Activated naive CD4-positive, alpha-beta T cell treated with anti-CD3 and anti-CD28 coated beads, Interleukin-2, amount 10 ng/mL, durations not matched to agents 7 days and 5 days (primary cell): Measurements from ENCODE around the gene CCER1.

Source experiments
- CTCF ChIA-PET: fragments of 350-600 bp; sonication (Branson Sonifier 250); formaldehyde crosslinking; loops from one replicate; lab custom pipeline; 2021; ENCODE audit warnings: antibody characterized with exemption; lab: Charles Lee
- DNase-seq: peaks from one replicate; pipeline ENCODE4 v3.0.0-alpha.2; 2020
- H3K27ac Mint-ChIP-seq: one replicate; pipeline ENCODE4 v1.8.0; 2021; ENCODE audit warnings: mild to moderate bottlenecking, moderate library complexity, mixed read lengths
- H3K27me3 Mint-ChIP-seq: one replicate; pipeline ENCODE4 v1.8.0; 2021; ENCODE audit warnings: mild to moderate bottlenecking, mixed read lengths
- H3K36me3 Mint-ChIP-seq: one replicate; pipeline ENCODE4 v1.8.0; 2021; ENCODE audit warnings: mixed read lengths
- H3K4me1 Mint-ChIP-seq: one replicate; pipeline ENCODE4 v1.8.0; 2021; ENCODE audit warnings: mixed read lengths
- H3K4me3 Mint-ChIP-seq: one replicate; pipeline ENCODE4 v1.8.0; 2021; ENCODE audit warnings: mild to moderate bottlenecking, moderate library complexity, mixed read lengths
- H3K9me3 Mint-ChIP-seq: one replicate; pipeline ENCODE4 v1.8.0; 2021; ENCODE audit warnings: mixed read lengths

The CCER1 gene

GRCh38 chr12:90979019-90979418 is 24.0 kb upstream of the CCER1 start:
- Mint-ChIP-seq H3K27me3 (no peaks in the 10 kb centered on the region), H3K36me3 (no peaks in the 10 kb centered on the region), H3K9me3 (no peaks in the 10 kb centered on the region), H3K4me3 (no peak overlapping the region), H3K4me1 (no peaks in the 10 kb centered on the region), H3K27ac (no peak overlapping the region)
- CTCF ChIA-PET: interaction anchor here (0.9 to 4.2 kb wide), 3 partner anchors 10 to 347 kb away, joined by 4 to 41 read pairs (median 4); no protein-coding TSS in a partner anchor
- DNase-seq: no peak

- CTCF ChIA-PET: interaction anchor here (0.6 to 4.2 kb wide), 5 partner anchors 9 to 347 kb away, joined by 4 to 41 read pairs (median 4); no protein-coding TSS in a partner anchor
- Mint-ChIP-seq H3K27ac (no peak overlapping the region), H3K9me3 (no peaks in the 10 kb centered on the region), H3K27me3 (no peaks in the 10 kb centered on the region), H3K36me3 (no peaks in the 10 kb centered on the region), H3K4me3 (no peak overlapping the region), H3K4me1 (no peaks in the 10 kb centered on the region)
- no peak for DNase-seq
Measured at GRCh38 chr12:90978117-90978770, 23.3 kb upstream of the CCER1 start.

- no peak for DNase-seq
- CTCF ChIA-PET: interaction anchor here (1.1 to 4.2 kb wide), 3 partner anchors 18 to 136 kb away, joined by 4 to 41 read pairs (median 5); no protein-coding TSS in a partner anchor
- Mint-ChIP-seq H3K4me3 (no peak overlapping the region), H3K27me3 (no peaks in the 10 kb centered on the region), H3K36me3 (no peaks in the 10 kb centered on the region), H3K9me3 (no peaks in the 10 kb centered on the region), H3K27ac (no peak overlapping the region), H3K4me1 (no peaks in the 10 kb centered on the region)
Measured at GRCh38 chr12:90977224-90977623, 22.2 kb upstream of the CCER1 start.

DNA sequence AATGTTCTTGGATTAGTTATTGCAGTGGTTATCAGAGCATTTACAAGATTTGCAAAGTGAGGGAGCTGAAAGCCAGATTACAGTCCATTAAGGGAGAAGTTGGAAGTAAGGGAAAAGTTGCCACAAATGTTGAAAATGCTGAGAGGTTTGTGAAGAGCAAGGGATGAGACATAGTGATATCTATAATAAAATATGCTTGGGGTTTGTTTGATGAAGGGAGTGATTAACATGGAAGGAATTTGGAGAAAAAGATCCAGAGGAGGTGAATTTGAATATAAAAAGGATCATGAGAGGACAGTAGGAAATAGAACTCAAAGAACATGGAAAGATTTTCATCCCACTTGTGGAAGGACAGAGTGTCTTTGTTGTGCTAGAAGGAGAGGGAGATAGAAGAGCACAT is 19.3 kb upstream of the CCER1 start:
- H3K27ac Mint-ChIP-seq: no peak overlapping the region
- CTCF ChIA-PET: no interaction called here

DNA sequence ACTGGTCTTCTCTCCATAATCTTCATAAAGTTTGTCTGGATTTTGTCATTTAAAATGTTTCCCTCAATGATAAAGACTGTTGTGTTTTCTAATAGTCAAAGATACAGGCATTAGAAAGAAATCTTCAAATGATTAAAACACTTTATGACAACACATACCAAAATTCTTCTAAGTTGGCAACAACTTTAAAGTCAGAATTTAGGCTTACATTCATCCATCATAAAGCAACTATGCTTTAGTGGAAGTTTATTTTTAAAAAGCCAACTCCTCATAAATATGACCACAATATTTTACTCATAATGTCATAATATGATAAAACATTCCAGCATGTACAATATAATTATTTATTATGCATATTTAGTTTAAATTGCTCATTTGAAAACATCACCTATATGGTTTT is 17.2 kb upstream of the CCER1 start:
- Mint-ChIP-seq H3K27ac (no peak overlapping the region), H3K4me3 (no peak overlapping the region)

More for the DNA sequence above, 19.3 kb upstream of the CCER1 start:
- DNase-seq: no peak
- Mint-ChIP-seq H3K4me1 (no peaks in the 10 kb centered on the region), H3K36me3 (no peaks in the 10 kb centered on the region), H3K4me3 (no peak overlapping the region), H3K9me3 (no peaks in the 10 kb centered on the region), H3K27me3 (no peaks in the 10 kb centered on the region)

GRCh38 chr12:90970911-90971310 is 15.9 kb upstream of the CCER1 start:
- Mint-ChIP-seq H3K4me1 (no peaks in the 10 kb centered on the region), H3K9me3 (no peaks in the 10 kb centered on the region), H3K27ac (no peak overlapping the region), H3K36me3 (no peaks in the 10 kb centered on the region), H3K4me3 (no peak overlapping the region), H3K27me3 (no peaks in the 10 kb centered on the region)
- DNase-seq: no peak
- CTCF ChIA-PET: interaction anchor here (0.6 kb wide), 1 partner anchor 10 kb away, joined by 3 read pairs; no protein-coding TSS in a partner anchor

More for the DNA sequence above, 17.2 kb upstream of the CCER1 start:
- CTCF ChIA-PET: no interaction called here
- Mint-ChIP-seq H3K36me3 (no peaks in the 10 kb centered on the region), H3K27me3 (no peaks in the 10 kb centered on the region), H3K9me3 (no peaks in the 10 kb centered on the region), H3K4me1 (no peaks in the 10 kb centered on the region)
- DNase-seq: no peak

DNA sequence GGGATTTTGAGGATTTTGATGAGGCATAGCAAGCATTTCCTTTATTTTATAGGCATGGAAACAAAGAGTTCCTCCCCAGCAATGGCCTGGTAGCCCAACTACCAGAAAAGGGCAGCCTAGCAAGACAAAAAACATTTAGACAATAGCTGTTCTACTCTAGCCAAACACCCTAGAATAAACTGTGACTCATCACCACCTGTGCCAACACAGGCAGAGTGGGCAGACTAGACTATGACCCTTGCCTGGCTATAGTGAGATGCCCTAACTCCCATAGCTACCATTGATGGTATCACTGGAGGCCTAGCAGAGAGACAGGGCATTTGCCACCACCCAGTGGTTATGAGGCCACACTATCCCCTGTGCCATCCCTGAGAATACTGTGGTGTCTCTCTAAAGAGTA is 15.5 kb upstream of the CCER1 start:
- no peak overlapping the region for H3K4me3 Mint-ChIP-seq
- H3K27ac Mint-ChIP-seq: no peak overlapping the region
- no peaks in the 10 kb centered on the region for H3K9me3 Mint-ChIP-seq
- H3K27me3 Mint-ChIP-seq: no peaks in the 10 kb centered on the region
- H3K4me1 Mint-ChIP-seq: no peaks in the 10 kb centered on the region
- no peaks in the 10 kb centered on the region for H3K36me3 Mint-ChIP-seq
- CTCF ChIA-PET: interaction anchor here (1.0 kb wide), 1 partner anchor 139 kb away, joined by 4 read pairs; no protein-coding TSS in a partner anchor
- no peak for DNase-seq

GRCh38 chr12:90969851-90970250 is 14.9 kb upstream of the CCER1 start:
- H3K36me3 Mint-ChIP-seq: no peaks in the 10 kb centered on the region
- no peak for DNase-seq
- no peak overlapping the region for H3K4me3 Mint-ChIP-seq
- no peaks in the 10 kb centered on the region for H3K4me1 Mint-ChIP-seq
- no peak overlapping the region for H3K27ac Mint-ChIP-seq
- H3K9me3 Mint-ChIP-seq: no peaks in the 10 kb centered on the region
- H3K27me3 Mint-ChIP-seq: no peaks in the 10 kb centered on the region
- CTCF ChIA-PET: interaction anchor here (1.0 to 1.1 kb wide), 2 partner anchors 10 to 139 kb away, joined by 3 to 4 read pairs; no protein-coding TSS in a partner anchor

DNA sequence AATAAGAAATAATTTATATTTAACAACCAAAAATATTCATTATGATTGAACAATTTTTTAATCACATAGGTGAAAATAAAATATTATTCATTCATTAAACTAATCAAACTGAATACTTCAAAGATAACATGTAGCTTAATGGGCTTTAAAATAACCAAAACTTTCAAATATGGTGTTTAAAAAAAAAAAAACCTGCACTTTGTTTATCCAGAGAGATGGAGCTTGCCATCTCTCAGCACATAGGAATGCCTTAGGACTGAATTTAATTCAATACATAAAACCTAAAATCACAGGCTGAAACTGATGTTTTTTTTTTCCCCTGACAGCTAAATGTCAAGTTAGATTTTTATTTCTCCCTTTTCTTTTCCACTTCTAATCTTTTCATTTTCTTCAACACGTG is 14.4 kb upstream of the CCER1 start:
- Mint-ChIP-seq H3K4me3 (no peak overlapping the region), H3K4me1 (no peaks in the 10 kb centered on the region), H3K36me3 (no peaks in the 10 kb centered on the region), H3K27me3 (no peaks in the 10 kb centered on the region), H3K27ac (no peak overlapping the region), H3K9me3 (no peaks in the 10 kb centered on the region)
- CTCF ChIA-PET: interaction anchor here (1.1 to 1.2 kb wide), 2 partner anchors 9 to 10 kb away, joined by 3 to 4 read pairs; no protein-coding TSS in a partner anchor
- no peak for DNase-seq

- H3K27me3 Mint-ChIP-seq: no peaks in the 10 kb centered on the region
Measured at GRCh38 chr12:90965204-90965603, 10.2 kb upstream of the CCER1 start.

DNA sequence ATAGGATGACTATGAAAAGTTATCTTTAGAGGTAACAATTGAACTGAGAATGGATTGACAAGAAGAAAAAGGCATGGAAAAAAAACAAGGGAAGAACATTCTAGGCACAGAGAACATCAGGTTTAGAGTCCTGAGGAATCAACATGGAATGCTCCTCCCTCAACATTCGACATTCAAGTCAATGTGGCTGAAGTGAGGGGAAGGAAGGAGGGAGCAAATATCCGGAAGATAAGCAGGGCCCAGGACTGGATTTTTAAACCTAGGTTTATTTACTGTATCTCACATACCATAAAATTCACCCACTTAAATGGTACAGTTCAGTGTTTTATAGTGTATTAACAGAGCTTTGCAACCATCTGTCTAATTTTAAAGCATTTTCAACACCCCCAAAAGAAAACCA is 9.6 kb upstream of the CCER1 start:
- Mint-ChIP-seq H3K4me1 (no peaks in the 10 kb centered on the region), H3K4me3 (no peak overlapping the region), H3K27me3 (no peaks in the 10 kb centered on the region), H3K27ac (no peak overlapping the region), H3K9me3 (no peaks in the 10 kb centered on the region), H3K36me3 (no peaks in the 10 kb centered on the region)
- CTCF ChIA-PET: no interaction called here
- no peak for DNase-seq

More at GRCh38 chr12:90965204-90965603, 10.2 kb upstream of the CCER1 start:
- Mint-ChIP-seq H3K4me3 (no peak overlapping the region), H3K4me1 (no peaks in the 10 kb centered on the region), H3K9me3 (no peaks in the 10 kb centered on the region), H3K27ac (no peak overlapping the region), H3K36me3 (no peaks in the 10 kb centered on the region)
- CTCF ChIA-PET: no interaction called here
- no peak for DNase-seq

GRCh38 chr12:90963946-90964345 is 9.0 kb upstream of the CCER1 start:
- no peaks in the 10 kb centered on the region for H3K36me3 Mint-ChIP-seq
- CTCF ChIA-PET: no interaction called here
- H3K4me3 Mint-ChIP-seq: no peak overlapping the region
- DNase-seq: no peak
- no peak overlapping the region for H3K27ac Mint-ChIP-seq
- no peaks in the 10 kb centered on the region for H3K4me1 Mint-ChIP-seq
- H3K27me3 Mint-ChIP-seq: no peaks in the 10 kb centered on the region
- no peaks in the 10 kb centered on the region for H3K9me3 Mint-ChIP-seq

- H3K27ac Mint-ChIP-seq: no peak overlapping the region
Measured at GRCh38 chr12:90961154-90961553, 6.2 kb upstream of the CCER1 start.

DNA sequence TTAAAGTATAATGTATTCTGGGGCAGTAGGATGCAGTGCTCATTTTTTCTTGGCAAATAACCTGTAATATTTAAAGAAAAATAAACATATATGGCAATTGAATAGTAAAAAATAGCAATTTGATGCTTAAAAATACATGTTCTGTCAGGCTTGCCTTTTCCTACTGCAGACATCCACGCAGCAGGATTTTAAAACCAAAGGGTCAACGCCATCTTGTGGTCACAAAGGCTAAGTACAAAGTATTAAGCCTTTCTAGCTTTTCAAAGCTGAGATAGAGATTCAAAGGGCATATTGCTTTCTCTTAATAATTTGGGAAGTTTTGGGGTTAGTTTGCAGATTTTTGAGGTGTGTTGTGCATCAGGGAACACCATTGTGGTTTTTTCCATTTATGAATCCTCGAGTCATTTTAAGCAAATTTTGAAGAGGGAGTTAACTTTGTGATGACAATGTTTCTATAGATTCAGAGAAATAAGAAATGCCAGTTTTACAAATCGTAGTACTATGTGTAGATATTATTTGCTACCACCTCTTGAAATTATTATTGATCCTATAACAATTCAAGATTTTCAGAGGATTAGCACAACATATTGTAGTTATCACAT is 4.7 kb upstream of the CCER1 start:
- no peak for DNase-seq
- Mint-ChIP-seq H3K36me3 (no peaks in the 10 kb centered on the region), H3K4me1 (no peaks in the 10 kb centered on the region), H3K27me3 (no peaks in the 10 kb centered on the region), H3K4me3 (no peak overlapping the region), H3K9me3 (no peaks in the 10 kb centered on the region), H3K27ac (no peak overlapping the region)
- CTCF ChIA-PET: interaction anchor here (0.7 to 1.6 kb wide), 7 partner anchors 10 to 371 kb away, joined by 3 to 7 read pairs (median 3); no protein-coding TSS in a partner anchor

More at GRCh38 chr12:90961154-90961553, 6.2 kb upstream of the CCER1 start:
- no peak for DNase-seq
- Mint-ChIP-seq H3K4me3 (no peak overlapping the region), H3K27me3 (no peaks in the 10 kb centered on the region), H3K9me3 (no peaks in the 10 kb centered on the region), H3K36me3 (no peaks in the 10 kb centered on the region), H3K4me1 (no peaks in the 10 kb centered on the region)
- CTCF ChIA-PET: interaction anchor here (0.7 kb wide), 1 partner anchor 10 kb away, joined by 3 read pairs; no protein-coding TSS in a partner anchor
